IMR-90 (cell line): ENCODE results near the gene ZFR.

ENCODE experiments used
- CHD1 ChIP-seq: IDR thresholded peaks from 2 replicates; pipeline ENCODE4 v1.6.1; 2012; ENCODE audit warnings: low read depth, low read length, improper control_type of control experiment
- FOS ChIP-seq: fragments of 150-350 bp; IDR thresholded peaks from 2 replicates; pipeline ENCODE4 v1.6.1; 2016; ENCODE audit warnings: low read depth, low read length
- MAFK ChIP-seq: IDR thresholded peaks from 2 replicates; pipeline ENCODE4 v1.6.1; 2012; ENCODE audit warnings: low read depth, low read length, improper control_type of control experiment
- POLR2A ChIP-seq: IDR thresholded peaks from 2 replicates; pipeline ENCODE4 v1.6.1; 2012; ENCODE audit warnings: mild to moderate bottlenecking, low read depth, low read length
- RAD21 ChIP-seq: IDR thresholded peaks from 2 replicates; pipeline ENCODE4 v1.6.1; 2012; ENCODE audit warnings: low read length, improper control_type of control experiment
- RFX5 ChIP-seq: IDR thresholded peaks from 2 replicates; pipeline ENCODE4 v1.8.0; 2012; ENCODE audit warnings: low read depth, mild to moderate bottlenecking, low read length, moderate library complexity
- TF ChIP-seq, protein P1 (sequence below): conservative IDR thresholded peaks from 2 replicates; pipeline ENCODE4 v1.5.1; 2012; ENCODE audit warnings: mild to moderate bottlenecking, low read depth, low read length, improper control_type of control experiment
- TF ChIP-seq, protein P2 (sequence below): fragments of 150-350 bp; IDR thresholded peaks from 2 replicates; pipeline ENCODE4 v1.6.1; 2017; ENCODE audit warnings: mild to moderate bottlenecking, antibody characterized with exemption, low read length, low read depth

DNA sequence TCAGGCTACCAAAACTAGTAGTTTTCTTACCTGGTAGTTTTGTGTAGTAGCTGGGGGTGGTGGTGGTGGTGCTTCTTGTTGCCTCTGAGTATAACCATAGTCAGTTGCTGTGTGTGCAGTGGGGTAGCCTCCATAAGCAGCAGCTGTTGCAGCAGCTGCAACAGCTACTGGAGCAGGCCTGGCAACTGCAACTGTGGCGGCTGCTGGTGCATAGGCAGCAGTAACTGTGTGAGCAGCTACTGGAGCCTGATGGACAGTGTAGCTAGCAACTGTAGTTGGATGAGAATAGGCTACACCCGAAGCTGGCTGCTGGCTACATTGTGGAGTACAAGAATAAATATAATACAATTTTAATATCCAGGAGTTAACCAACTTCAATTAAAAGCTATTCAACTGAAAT is 24.7 kb downstream of the ZFR start:
- TF ChIP-seq, protein P1, sequence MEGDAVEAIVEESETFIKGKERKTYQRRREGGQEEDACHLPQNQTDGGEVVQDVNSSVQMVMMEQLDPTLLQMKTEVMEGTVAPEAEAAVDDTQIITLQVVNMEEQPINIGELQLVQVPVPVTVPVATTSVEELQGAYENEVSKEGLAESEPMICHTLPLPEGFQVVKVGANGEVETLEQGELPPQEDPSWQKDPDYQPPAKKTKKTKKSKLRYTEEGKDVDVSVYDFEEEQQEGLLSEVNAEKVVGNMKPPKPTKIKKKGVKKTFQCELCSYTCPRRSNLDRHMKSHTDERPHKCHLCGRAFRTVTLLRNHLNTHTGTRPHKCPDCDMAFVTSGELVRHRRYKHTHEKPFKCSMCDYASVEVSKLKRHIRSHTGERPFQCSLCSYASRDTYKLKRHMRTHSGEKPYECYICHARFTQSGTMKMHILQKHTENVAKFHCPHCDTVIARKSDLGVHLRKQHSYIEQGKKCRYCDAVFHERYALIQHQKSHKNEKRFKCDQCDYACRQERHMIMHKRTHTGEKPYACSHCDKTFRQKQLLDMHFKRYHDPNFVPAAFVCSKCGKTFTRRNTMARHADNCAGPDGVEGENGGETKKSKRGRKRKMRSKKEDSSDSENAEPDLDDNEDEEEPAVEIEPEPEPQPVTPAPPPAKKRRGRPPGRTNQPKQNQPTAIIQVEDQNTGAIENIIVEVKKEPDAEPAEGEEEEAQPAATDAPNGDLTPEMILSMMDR: no peak
- TF ChIP-seq FOS (no peak), RAD21 (no peak), POLR2A (no peak), MAFK (no peak), CHD1 (no peak), RFX5 (no peak)
- TF ChIP-seq, protein P2, sequence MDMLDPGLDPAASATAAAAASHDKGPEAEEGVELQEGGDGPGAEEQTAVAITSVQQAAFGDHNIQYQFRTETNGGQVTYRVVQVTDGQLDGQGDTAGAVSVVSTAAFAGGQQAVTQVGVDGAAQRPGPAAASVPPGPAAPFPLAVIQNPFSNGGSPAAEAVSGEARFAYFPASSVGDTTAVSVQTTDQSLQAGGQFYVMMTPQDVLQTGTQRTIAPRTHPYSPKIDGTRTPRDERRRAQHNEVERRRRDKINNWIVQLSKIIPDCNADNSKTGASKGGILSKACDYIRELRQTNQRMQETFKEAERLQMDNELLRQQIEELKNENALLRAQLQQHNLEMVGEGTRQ: no peak
